GM12873 (cell line): ENCODE measurements around the gene OGFOD3.

Experiments used
- CTCF ChIP-seq: IDR thresholded peaks from 2 replicates; pipeline ENCODE4 v1.5.1; 2012; ENCODE audit warnings: low read depth, mild to moderate bottlenecking, moderate library complexity, low read length, control low read depth; ENCODE audit not compliant: insufficient read depth; ENCODE audit errors: missing control alignments

OGFOD3 gene

GRCh38 chr17:82418001-82418986, at the start of gene OGFOD3, which contains the start of gene HEXD:
TSS of gene OGFOD3 (minus strand) at chr17:82418586. CDS start at chr17:82418485, 101 bp downstream.
TSS of gene HEXD (plus strand) at chr17:82418347. CDS start at chr17:82419800, 1,453 bp downstream.
- no peak for TF ChIP-seq CTCF

GRCh38 chr17:82465023-82465603, 46.7 kb upstream of the OGFOD3 start:
- no peak for TF ChIP-seq CTCF

- no peak for TF ChIP-seq CTCF
These were observed 46.2 kb upstream of the OGFOD3 start for GRCh38 chr17:82464567-82464929.

GRCh38 chr17:82463925-82464566, 45.7 kb upstream of the OGFOD3 start:
- no peak for TF ChIP-seq CTCF

- TF ChIP-seq CTCF = no peak
These were observed 45.0 kb upstream of the OGFOD3 start for GRCh38 chr17:82463391-82463790.

GRCh38 chr17:82461827-82462524, 43.6 kb upstream of the OGFOD3 start:
- TF ChIP-seq CTCF = no peak
